OCI-LY1 (cell line): ENCODE results near the gene EPAS1.

ENCODE experiments used
- CTCF ChIP-seq: fragments of 200-600 bp; sonication (generic), shearing (Covaris generic); IDR thresholded peaks from 2 replicates; pipeline ENCODE4 v1.5.1; 2017; ENCODE audit warnings: mild to moderate bottlenecking, antibody characterized with exemption, low read length, moderate library complexity, mixed read lengths
- EZH2 ChIP-seq: fragments of 200-600 bp; sonication (generic), shearing (Covaris generic); IDR thresholded peaks from 2 replicates; pipeline ENCODE4 v1.8.0; 2017; ENCODE audit warnings: borderline replicate concordance, mixed run types, mild to moderate bottlenecking, antibody characterized with exemption, low read length, moderate library complexity, mixed read lengths

- TF ChIP-seq CTCF (peak; percentile 43), EZH2 (no peak)
Observed at GRCh38 chr2:46327627-46328026, 30.4 kb downstream of the EPAS1 start.
